BLaER1 treated with 17β-estradiol and CSF1 and Interleukin-3, amounts not matched to agents 10 nM and 100 nM (cell line): Measurements from ENCODE around the gene OVOL2.
A peak's percentile ranks its signal among the peaks of the same experiment; 100 is the strongest.
"Not testable (repeated sequence)": the region's sequence is repeated elsewhere in the genome, so short reads cannot be mapped to it uniquely, and the experiment has no call there.

Experiments
- H3K27ac ChIP-seq, 11 experiments: shearing (Covaris generic); formaldehyde crosslinking; 2 replicates each; pipeline ENCODE4 v1.8.1; 2022
- H3K27me3 ChIP-seq, 11 experiments: shearing (Covaris generic); formaldehyde crosslinking; 2 replicates each; pipeline ENCODE4 v1.8.1; 2022
- H3K36me3 ChIP-seq, 11 experiments: shearing (Covaris generic); formaldehyde crosslinking; 2 replicates each; pipeline ENCODE4 v1.8.1; 2022
- H3K4me1 ChIP-seq, 10 experiments: shearing (Covaris generic); formaldehyde crosslinking; 2 replicates each; pipeline ENCODE4 v1.8.1; 2022
- H3K4me2 ChIP-seq, 11 experiments: shearing (Covaris generic); formaldehyde crosslinking; 2 replicates each; pipeline ENCODE4 v1.8.1; 2022
- H3K4me3 ChIP-seq, 10 experiments: shearing (Covaris generic); formaldehyde crosslinking; 2 replicates each; pipeline ENCODE4 v1.8.1; 2022
- H3K9ac ChIP-seq, 11 experiments: shearing (Covaris generic); formaldehyde crosslinking; 2 replicates each; pipeline ENCODE4 v1.8.1; 2022
- H3K9me3 ChIP-seq, 11 experiments: shearing (Covaris generic); formaldehyde crosslinking; replicated peaks in 1 of 11; 2 replicates each; pipeline ENCODE4 v1.8.1; 2022
- H4K20me1 ChIP-seq, 11 experiments: shearing (Covaris generic); formaldehyde crosslinking; 2 replicates each; pipeline ENCODE4 v1.8.1; 2022
- Cebpa-rat ChIP-seq, 11 experiments: shearing (Covaris generic); IDR thresholded peaks; 2 replicates each; pipeline ENCODE4 v1.8.1; 2022

The OVOL2 gene

DNA sequence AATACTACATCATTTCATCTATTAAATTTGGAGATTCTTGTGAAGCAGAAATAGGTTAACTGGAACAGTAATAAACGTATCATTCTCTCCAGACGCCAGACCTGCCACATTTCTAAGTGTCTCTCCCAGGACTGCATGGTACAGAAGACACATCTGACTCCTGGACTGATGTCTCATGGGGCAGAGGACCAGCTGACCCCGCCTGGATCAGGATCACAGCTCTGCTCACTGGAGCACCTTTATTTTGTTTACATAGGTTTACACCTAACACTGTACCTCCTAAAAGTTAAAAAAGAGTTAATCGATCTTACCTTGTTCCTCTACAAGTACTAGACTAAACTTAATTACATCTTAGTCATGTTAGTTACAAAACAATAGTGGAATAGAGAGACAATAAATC is 11.2 kb downstream of the OVOL2 start:
- Histone ChIP-seq H3K4me3 (no peak overlapping the region), H4K20me1 (no peaks in the 10 kb centered on the region), H3K4me1 (peaks cover 13 to 24% (median 17%) of the 10 kb centered on the region in 10 experiments), H3K27me3 (no peaks in the 10 kb centered on the region; a peak in 1 of 22 replicates), H3K27ac (no peak overlapping the region), H3K9ac (no peak overlapping the region), H3K4me2 (no peak overlapping the region), H3K9me3 (peaks cover 0 to 14% (median 9%) of the 10 kb centered on the region in 11 experiments; a peak in 16 of 22 replicates), H3K36me3 (no peaks in the 10 kb centered on the region)
- TF ChIP-seq Cebpa-rat (IDR thresholded peaks at IDR 0.05): no peak

DNA sequence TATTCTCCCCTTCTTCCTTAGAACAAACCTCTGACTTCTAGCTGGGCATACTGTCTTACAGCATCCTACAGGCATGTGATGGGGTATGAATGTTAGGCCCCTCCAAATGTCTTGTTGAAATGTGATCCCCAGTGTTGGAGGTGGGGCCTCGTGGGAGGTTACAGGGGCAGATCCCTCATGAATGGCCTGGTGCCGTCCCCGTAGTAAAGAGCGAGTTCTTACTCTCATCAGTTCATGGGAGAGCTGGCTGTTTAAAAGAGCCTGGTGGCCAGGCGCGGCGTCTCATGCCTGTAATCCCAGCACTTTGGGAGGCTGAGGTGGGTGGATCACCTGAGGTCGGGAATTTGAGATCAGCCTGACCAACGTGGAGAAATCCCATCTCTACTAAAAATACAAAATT is 15.5 kb downstream of the OVOL2 start:
- no peak for TF ChIP-seq Cebpa-rat (IDR thresholded peaks at IDR 0.05)
- no peak overlapping the region for H3K4me2 ChIP-seq
- H3K9ac ChIP-seq: no peak overlapping the region

DNA sequence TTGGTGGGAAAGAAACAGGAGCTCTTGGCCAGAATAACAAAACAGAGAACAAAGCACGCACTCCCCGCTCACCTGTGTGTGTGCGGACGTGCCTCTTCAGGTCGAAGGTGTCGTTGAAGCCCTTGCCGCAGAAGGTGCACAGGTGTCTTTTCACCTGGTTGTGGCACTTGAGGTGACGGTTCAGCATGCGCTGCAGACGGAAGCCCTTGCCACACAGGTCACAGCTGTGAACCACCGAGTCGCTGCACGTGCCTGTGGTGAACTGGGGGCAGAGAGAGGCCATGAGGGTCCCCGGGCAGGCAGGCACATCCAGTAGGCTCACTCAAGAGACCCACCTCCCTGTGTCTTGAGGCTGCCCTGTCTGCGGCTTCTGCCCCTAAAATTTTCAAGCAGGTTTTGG is 16.3 kb downstream of the OVOL2 start:
- no peaks in the 10 kb centered on the region for H3K36me3 ChIP-seq
- H3K9ac ChIP-seq: no peak overlapping the region
- no peak for TF ChIP-seq Cebpa-rat (IDR thresholded peaks at IDR 0.05)
- no peak overlapping the region for H3K4me2 ChIP-seq
- no peak overlapping the region for H3K4me3 ChIP-seq
- H4K20me1 ChIP-seq: no peaks in the 10 kb centered on the region
- peaks cover 0 to 18% (median 9%) of the 10 kb centered on the region in 10 experiments; a peak in 11 of 20 replicates for H3K4me1 ChIP-seq
- peaks cover 0 to 14% (median 9%) of the 10 kb centered on the region in 11 experiments; a peak in 16 of 22 replicates for H3K9me3 ChIP-seq
- no peak overlapping the region for H3K27ac ChIP-seq
- no peaks in the 10 kb centered on the region for H3K27me3 ChIP-seq

More for the DNA sequence above, 15.5 kb downstream of the OVOL2 start:
- Histone ChIP-seq H3K4me3 (no peak overlapping the region), H3K27me3 (no peaks in the 10 kb centered on the region), H3K9me3 (peaks cover 0 to 14% (median 9%) of the 10 kb centered on the region in 11 experiments; a peak in 16 of 22 replicates), H4K20me1 (no peaks in the 10 kb centered on the region), H3K27ac (no peak overlapping the region), H3K4me1 (peaks cover 0 to 18% (median 9%) of the 10 kb centered on the region in 10 experiments; a peak in 11 of 20 replicates), H3K36me3 (no peaks in the 10 kb centered on the region)

DNA sequence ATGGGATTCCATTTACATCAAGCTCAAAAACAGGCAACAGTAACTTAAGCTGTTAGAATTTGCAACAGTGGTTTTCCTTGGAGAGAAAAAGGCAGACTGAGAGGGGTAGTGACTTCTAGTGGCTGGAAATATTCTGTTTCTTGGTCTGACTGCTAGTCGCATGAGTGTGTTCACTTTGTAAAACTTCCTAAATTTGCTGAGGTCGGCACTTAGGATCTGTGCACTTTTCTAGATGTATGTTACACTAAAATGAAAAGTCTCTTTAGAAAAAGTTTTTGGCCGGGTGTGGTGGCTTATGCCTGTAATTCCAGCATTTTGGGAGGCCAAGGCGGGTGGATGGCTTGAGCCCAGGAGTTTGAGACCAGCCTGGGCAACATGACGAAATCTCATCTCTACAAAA is 18.7 kb downstream of the OVOL2 start:
- no peak overlapping the region for H3K9ac ChIP-seq
- peaks cover 0 to 9% (median 2%) of the 10 kb centered on the region in 10 experiments; a peak in 10 of 20 replicates for H3K4me1 ChIP-seq
- no peak overlapping the region for H3K4me3 ChIP-seq
- no peak for TF ChIP-seq Cebpa-rat (IDR thresholded peaks at IDR 0.05)
- H3K27me3 ChIP-seq: no peaks in the 10 kb centered on the region
- H3K4me2 ChIP-seq: no peak overlapping the region
- H3K36me3 ChIP-seq: no peaks in the 10 kb centered on the region
- no peaks in the 10 kb centered on the region for H4K20me1 ChIP-seq
- H3K27ac ChIP-seq: no peak overlapping the region
- H3K9me3 ChIP-seq: peaks cover 0 to 14% (median 9%) of the 10 kb centered on the region in 11 experiments; a peak in 16 of 22 replicates

DNA sequence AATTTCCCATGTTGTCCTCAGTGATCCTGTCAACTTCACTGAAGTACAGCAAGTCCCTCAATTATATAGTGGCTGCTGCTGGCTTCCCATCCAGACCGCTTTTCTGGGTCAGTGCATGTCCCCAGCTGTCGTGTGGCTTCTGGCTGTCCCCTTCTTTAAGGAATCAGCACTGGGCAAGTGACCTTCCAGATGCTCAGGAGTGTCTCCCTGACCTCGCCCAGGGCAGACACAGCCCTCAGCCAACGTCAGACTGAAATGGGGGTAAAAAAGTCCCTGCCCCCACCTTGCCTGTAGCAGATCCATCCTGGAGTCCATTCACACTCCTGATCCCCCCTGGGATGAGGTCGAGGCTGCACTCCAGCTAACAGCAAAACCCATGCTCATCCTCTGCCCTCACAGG is 23.7 kb downstream of the OVOL2 start:
- no peak for TF ChIP-seq Cebpa-rat (IDR thresholded peaks at IDR 0.05)
- Histone ChIP-seq H3K4me1 (peaks cover 0 to 20% (median 17%) of the 10 kb centered on the region in 10 experiments; a peak in 15 of 20 replicates), H3K9ac (no peak overlapping the region), H3K27ac (no peak overlapping the region), H3K4me2 (no peak overlapping the region), H4K20me1 (no peaks in the 10 kb centered on the region), H3K4me3 (no peak overlapping the region), H3K36me3 (no peaks in the 10 kb centered on the region), H3K9me3 (no peaks in the 10 kb centered on the region), H3K27me3 (no peaks in the 10 kb centered on the region)

DNA sequence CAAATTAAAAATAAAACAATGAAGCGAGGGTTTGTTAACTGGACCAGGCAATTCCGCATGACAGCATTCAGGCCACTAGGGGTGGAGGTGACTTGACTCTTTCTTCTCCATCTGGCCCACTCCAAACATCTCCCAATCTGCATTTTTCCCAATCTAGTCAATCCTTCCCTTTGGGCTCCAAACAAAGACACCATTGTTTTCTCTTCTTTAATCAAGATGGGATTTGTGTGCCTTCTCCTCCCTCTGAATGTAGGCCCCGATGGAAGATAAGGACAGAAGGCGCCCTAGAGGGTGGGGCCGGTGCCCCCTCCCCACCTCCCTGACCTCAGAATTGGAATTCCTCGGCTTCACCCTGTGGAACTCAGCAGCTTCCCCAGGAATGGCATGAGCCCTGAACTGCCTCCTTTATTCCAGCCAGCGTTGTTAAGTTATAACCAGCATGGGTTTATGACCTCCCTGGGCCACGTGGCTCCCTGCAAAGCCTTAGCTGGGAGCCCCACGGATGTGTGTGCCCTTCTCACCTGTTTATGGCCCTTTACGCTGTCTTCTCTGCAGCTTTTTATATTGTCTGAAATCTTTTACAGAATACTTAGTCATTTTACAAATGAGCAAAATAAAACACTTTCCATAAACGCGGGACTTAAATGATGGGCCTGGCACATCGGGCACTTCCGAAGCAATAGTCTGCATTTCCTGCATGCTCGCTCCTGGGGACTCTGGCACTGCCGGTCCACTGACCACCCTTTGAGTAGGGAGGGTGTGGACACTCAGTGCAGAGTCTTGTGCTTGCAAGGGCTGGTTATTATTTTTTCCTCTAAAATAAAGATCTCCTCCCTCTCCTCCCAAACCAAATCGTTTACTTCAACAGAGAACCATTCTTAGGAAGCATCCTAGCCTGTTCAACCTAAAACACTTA is 24.5 kb downstream of the OVOL2 start:
- H3K27ac ChIP-seq: no peak overlapping the region

DNA sequence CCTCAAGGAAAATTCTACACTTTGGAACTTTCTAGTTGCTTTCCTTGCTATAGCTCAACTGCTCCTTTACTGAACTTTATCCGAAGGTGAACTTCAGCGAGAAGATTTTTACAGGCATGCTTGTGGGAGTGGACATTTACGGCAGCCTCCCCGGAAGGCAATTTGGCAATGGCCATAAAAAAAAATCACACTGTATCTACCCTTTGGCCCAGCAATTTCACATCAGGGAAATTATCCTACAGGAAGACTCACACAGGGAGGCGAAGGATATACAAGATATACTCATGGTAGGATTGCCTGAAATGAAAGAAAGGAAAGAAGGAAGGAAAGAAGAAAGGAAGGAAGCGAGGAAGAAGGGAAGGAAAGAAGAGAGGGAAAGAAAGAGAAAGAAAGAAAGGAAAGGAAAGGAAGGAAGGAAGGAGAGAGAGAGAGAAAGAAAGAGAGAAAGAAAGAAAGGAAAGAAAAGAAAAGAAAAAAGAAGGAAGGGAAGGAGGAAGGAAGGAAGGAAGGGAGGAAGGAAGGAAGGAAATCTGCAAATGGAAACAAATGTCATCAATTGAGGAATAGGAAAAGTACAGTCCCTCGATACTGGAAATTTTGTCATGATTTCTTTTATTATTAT is 25.7 kb downstream of the OVOL2 start:
- H3K27me3 ChIP-seq: no peaks in the 10 kb centered on the region
- H3K4me3 ChIP-seq: no peak overlapping the region
- H3K9me3 ChIP-seq: no peaks in the 10 kb centered on the region
- H3K36me3 ChIP-seq: no peaks in the 10 kb centered on the region
- no peak overlapping the region for H3K4me2 ChIP-seq
- H4K20me1 ChIP-seq: no peaks in the 10 kb centered on the region
- H3K27ac ChIP-seq: no peak overlapping the region
- peaks cover 0 to 28% (median 25%) of the 10 kb centered on the region in 10 experiments; a peak in 15 of 20 replicates for H3K4me1 ChIP-seq
- H3K9ac ChIP-seq: no peak overlapping the region
- TF ChIP-seq Cebpa-rat (IDR thresholded peaks at IDR 0.05): no peak

More for the DNA sequence above, 24.5 kb downstream of the OVOL2 start:
- TF ChIP-seq Cebpa-rat (IDR thresholded peaks at IDR 0.05): no peak
- no peak overlapping the region for H3K9ac ChIP-seq
- no peak overlapping the region for H3K4me3 ChIP-seq
- peaks cover 0 to 28% (median 25%) of the 10 kb centered on the region in 10 experiments; a peak in 15 of 20 replicates for H3K4me1 ChIP-seq
- no peaks in the 10 kb centered on the region for H3K36me3 ChIP-seq
- H3K9me3 ChIP-seq: no peaks in the 10 kb centered on the region
- H3K4me2 ChIP-seq: no peak overlapping the region
- H4K20me1 ChIP-seq: no peaks in the 10 kb centered on the region
- H3K27me3 ChIP-seq: no peaks in the 10 kb centered on the region

DNA sequence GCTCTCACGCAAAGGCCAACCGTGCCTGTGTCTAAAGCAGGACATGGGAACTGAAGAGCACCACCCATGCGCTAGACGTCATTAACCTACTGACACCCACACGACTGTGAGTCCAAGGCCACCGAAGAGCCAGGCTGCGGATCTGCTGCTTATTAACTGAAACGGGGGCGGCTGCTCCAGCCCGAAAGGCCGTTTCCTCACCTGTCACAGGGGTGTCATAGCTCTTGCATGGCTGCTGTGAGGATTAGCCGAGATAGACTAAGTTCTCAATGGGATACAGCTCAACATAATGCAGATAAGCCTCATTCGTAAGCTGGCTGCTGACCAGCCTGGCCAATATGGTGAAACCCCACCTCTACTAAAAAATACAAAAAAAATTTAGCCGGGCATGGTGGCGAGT is 26.7 kb downstream of the OVOL2 start:
- H3K9me3 ChIP-seq: no peaks in the 10 kb centered on the region
- H4K20me1 ChIP-seq: no peaks in the 10 kb centered on the region
- no peak overlapping the region for H3K27ac ChIP-seq
- no peak overlapping the region for H3K9ac ChIP-seq
- peak overlapping the region in 6 of 11 experiments; percentile 45 to 80 (median 68); a peak in 7 of 22 replicates for H3K4me2 ChIP-seq
- no peak overlapping the region for H3K4me3 ChIP-seq
- H3K36me3 ChIP-seq: no peaks in the 10 kb centered on the region
- no peaks in the 10 kb centered on the region for H3K27me3 ChIP-seq
- peaks cover 0 to 28% (median 25%) of the 10 kb centered on the region in 10 experiments; a peak in 15 of 20 replicates for H3K4me1 ChIP-seq
- no peak for TF ChIP-seq Cebpa-rat (IDR thresholded peaks at IDR 0.05)

DNA sequence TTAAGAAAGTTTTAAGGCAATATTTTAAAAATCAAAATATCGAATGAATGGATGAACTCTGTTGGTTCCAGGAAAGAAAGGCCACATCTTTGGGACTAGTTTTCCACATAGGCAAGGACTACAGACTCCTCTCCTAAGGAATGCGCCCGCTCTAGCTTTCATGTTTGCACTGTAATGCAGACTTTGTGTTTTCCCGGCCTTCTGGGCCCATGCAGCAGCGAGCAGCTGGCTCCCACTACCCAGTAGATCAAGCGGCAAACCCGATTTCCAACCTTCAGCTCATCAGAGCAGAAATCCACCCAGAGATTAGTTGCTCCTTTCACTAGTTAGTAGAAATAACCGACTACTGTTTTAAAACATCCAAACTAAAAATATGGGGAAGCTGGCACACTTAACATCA is 27.7 kb downstream of the OVOL2 start:
- no peak overlapping the region for H3K4me3 ChIP-seq
- H4K20me1 ChIP-seq: no peaks in the 10 kb centered on the region
- no peaks in the 10 kb centered on the region for H3K27me3 ChIP-seq
- no peak overlapping the region for H3K9ac ChIP-seq
- no peak overlapping the region for H3K27ac ChIP-seq
- peak overlapping the region in 8 of 11 experiments; percentile 27 to 80 (median 60); a peak in 15 of 22 replicates for H3K4me2 ChIP-seq
- H3K36me3 ChIP-seq: no peaks in the 10 kb centered on the region
- H3K9me3 ChIP-seq: no peaks in the 10 kb centered on the region
- H3K4me1 ChIP-seq: peaks cover 0 to 28% (median 25%) of the 10 kb centered on the region in 10 experiments; a peak in 15 of 20 replicates
- no peak for TF ChIP-seq Cebpa-rat (IDR thresholded peaks at IDR 0.05)

DNA sequence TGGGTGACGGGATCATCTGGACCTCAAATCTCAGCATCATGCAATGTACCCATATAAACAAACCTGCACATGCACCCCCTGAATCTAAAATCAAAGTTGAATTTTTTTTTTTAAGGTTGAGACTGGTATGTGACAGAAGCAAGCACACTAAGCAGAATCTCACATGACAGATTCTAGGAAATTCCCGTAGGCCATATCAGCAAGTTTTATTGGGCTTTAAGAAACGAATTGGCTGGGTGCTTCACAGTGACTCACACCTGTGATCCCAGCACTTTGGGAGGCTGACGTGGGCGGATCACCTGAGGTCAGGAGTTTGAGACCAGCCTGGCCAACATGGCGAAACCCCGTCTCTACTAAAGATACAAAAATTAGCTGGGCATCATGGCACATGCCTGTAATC is 30.7 kb downstream of the OVOL2 start:
- not testable (repeated sequence) for H3K27me3 ChIP-seq, H3K4me3 ChIP-seq, H3K4me2 ChIP-seq, H4K20me1 ChIP-seq, H3K36me3 ChIP-seq, H3K9ac ChIP-seq, H3K27ac ChIP-seq
- peaks cover 0 to 14% (median 8%) of the 10 kb centered on the region in 11 experiments; a peak in 15 of 22 replicates for H3K9me3 ChIP-seq
- H3K4me1 ChIP-seq: peaks cover 0 to 28% (median 25%) of the 10 kb centered on the region in 10 experiments; a peak in 15 of 20 replicates
